CD4-positive, alpha-beta T cell treated with Interleukin-21 for 1 hour (primary cell): ENCODE measurements around the gene NEDD8.
"Not testable (repeated sequence)": the region's sequence is repeated elsewhere in the genome, so short reads cannot be mapped to it uniquely, and the experiment has no call there.

Experiments
- DNase-seq: peaks from one replicate; pipeline ENCODE4 v3.0.0-alpha.2; 2020

The NEDD8 gene

GRCh38 chr14:24246765-24247212, 14.6 kb upstream of the NEDD8 start:
- peak; percentile 62 for DNase-seq

- not testable (repeated sequence) for DNase-seq
These were observed 13.2 kb upstream of the NEDD8 start for GRCh38 chr14:24245350-24245749.

GRCh38 chr14:24243336-24243836, 11.2 kb upstream of the NEDD8 start:
- DNase-seq: no peak

- DNase-seq: peak; percentile 94
These were observed 9.8 kb upstream of the NEDD8 start for GRCh38 chr14:24241829-24242443.

- no peak for DNase-seq
These were observed 8.1 kb upstream of the NEDD8 start for GRCh38 chr14:24240110-24240918.

GRCh38 chr14:24238527-24239037, 6.4 kb upstream of the NEDD8 start:
- no peak for DNase-seq

- no peak for DNase-seq
These were observed 6.0 kb upstream of the NEDD8 start for GRCh38 chr14:24238123-24238522.

- no peak for DNase-seq
These were observed 5.3 kb upstream of the NEDD8 start for GRCh38 chr14:24237463-24237955.

GRCh38 chr14:24236689-24237462, 4.7 kb upstream of the NEDD8 start:
- DNase-seq: no peak

- DNase-seq: no peak
These were observed 3.9 kb upstream of the NEDD8 start for GRCh38 chr14:24235804-24236688.

- no peak for DNase-seq
These were observed 2.2 kb upstream of the NEDD8 start for GRCh38 chr14:24234095-24235005.

GRCh38 chr14:24233538-24233866, 1.3 kb upstream of the NEDD8 start:
- DNase-seq: no peak

- DNase-seq: peak; percentile 31
These were observed 724 bp upstream of the NEDD8 start, which contains the start of gene GMPR2 for GRCh38 chr14:24232645-24233537. TSS of gene GMPR2 (plus strand) at chr14:24232929. CDS start at chr14:24233254, 325 bp downstream.

- peak; percentile 38 for DNase-seq
These were observed 675 bp downstream of the NEDD8 start for GRCh38 chr14:24231263-24232120.

- no peak for DNase-seq
These were observed 3.3 kb downstream of the NEDD8 start for GRCh38 chr14:24228902-24229301.

GRCh38 chr14:24226473-24226872, 5.7 kb downstream of the NEDD8 start:
- no peak for DNase-seq

GRCh38 chr14:24224618-24225071, 7.5 kb downstream of the NEDD8 start:
- DNase-seq: no peak

- not testable (repeated sequence) for DNase-seq
These were observed 9.2 kb downstream of the NEDD8 start for GRCh38 chr14:24222987-24223386.

GRCh38 chr14:24219521-24219920, 12.6 kb downstream of the NEDD8 start:
- no peak for DNase-seq
